Fibroblast of the aortic adventitia (primary cell): ENCODE measurements around the gene NAGLU. TPM values are rescaled to one million over a fixed set of nuclear protein-coding genes. Genes with fewer than 3 reads are reported as not detected.
"Not testable (repeated sequence)": the region's sequence is repeated elsewhere in the genome, so short reads cannot be mapped to it uniquely, and the experiment has no call there.

Experiments used
- DNase-seq: peaks from one replicate; pipeline ENCODE4 v3.0.0-alpha.2; 2010; ENCODE audit warnings: low read depth
- H3K4me3 ChIP-seq: 2 replicates; pipeline ENCODE4 v1.5.1; 2011; ENCODE audit warnings: low read depth, mild to moderate bottlenecking, control low read depth, low read length, moderate library complexity
- total RNA-seq: library from RNA; depleted of rRNA; stranded (reverse); fragments of >200 nt; gene quantifications from 2 replicates; pipeline ENCODE4 v1.2.3, GENCODE V29; 2012; ENCODE audit warnings: low replicate concordance
- TF ChIP-seq, protein P1 (sequence below): IDR thresholded peaks from 2 replicates; pipeline ENCODE4 v1.5.1; 2011; ENCODE audit warnings: mild to moderate bottlenecking, low read length, control low read depth, inconsistent platforms; ENCODE audit not compliant: insufficient read depth

The NAGLU gene
- total RNA-seq, 1 donor, result 41.8 TPM

DNA sequence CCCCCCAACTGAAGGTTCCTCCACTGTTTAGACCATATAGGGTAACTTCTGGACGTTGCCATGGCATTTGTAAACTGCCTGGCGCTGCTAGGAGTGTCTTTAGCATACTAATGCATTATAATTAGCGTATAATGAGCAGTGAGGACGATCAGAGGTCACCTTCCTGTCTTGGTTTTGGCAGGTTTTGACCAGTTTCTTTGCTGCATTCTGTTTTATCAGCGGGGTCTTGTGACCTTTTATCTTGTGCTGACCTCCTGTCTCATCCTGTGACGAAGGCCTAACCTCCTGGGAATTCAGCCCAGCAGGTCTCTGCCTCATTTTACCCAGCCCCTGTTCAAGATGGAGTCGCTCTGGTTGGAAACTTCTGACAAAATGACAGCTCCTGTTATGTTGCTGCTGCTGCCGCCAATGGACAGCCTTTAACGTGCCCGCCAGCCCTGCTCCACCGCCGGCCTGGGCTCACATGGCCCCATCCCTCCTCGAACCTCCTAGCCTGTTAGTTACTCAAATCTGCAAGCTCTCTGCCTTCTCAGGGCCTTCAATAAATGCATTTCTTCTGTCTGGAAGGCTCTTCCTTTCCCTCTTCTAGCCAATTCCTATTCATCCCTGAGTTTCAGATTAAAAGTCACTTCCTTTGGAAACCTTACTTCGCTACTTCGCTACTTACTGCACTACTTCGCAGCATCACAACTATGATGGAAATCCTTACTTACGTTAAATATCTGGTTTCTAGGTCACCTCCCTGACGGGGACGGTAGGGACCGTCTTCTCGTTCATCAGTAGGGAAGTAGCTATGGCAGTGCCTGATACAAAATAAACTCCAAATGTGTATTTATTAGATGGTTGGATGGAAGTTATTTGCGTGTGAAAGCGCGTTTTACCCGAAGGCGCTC lies 640 bp upstream of the NAGLU start:
- TF ChIP-seq, protein P1, sequence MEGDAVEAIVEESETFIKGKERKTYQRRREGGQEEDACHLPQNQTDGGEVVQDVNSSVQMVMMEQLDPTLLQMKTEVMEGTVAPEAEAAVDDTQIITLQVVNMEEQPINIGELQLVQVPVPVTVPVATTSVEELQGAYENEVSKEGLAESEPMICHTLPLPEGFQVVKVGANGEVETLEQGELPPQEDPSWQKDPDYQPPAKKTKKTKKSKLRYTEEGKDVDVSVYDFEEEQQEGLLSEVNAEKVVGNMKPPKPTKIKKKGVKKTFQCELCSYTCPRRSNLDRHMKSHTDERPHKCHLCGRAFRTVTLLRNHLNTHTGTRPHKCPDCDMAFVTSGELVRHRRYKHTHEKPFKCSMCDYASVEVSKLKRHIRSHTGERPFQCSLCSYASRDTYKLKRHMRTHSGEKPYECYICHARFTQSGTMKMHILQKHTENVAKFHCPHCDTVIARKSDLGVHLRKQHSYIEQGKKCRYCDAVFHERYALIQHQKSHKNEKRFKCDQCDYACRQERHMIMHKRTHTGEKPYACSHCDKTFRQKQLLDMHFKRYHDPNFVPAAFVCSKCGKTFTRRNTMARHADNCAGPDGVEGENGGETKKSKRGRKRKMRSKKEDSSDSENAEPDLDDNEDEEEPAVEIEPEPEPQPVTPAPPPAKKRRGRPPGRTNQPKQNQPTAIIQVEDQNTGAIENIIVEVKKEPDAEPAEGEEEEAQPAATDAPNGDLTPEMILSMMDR, result no peak
- no peak for DNase-seq
- H3K4me3 ChIP-seq, result peak overlapping the region; percentile 83

GRCh38 chr17:42536372-42537155 lies 523 bp downstream of the NAGLU start:
- TF ChIP-seq, protein P1, result no peak
- peak overlapping the region; percentile 83 for H3K4me3 ChIP-seq
- DNase-seq, result peak; percentile 74

- no peak for DNase-seq
- TF ChIP-seq, protein P1, result no peak
- peak overlapping the region; percentile 83 for H3K4me3 ChIP-seq
These were observed 1.2 kb downstream of the NAGLU start for GRCh38 chr17:42537156-42537805.

DNA sequence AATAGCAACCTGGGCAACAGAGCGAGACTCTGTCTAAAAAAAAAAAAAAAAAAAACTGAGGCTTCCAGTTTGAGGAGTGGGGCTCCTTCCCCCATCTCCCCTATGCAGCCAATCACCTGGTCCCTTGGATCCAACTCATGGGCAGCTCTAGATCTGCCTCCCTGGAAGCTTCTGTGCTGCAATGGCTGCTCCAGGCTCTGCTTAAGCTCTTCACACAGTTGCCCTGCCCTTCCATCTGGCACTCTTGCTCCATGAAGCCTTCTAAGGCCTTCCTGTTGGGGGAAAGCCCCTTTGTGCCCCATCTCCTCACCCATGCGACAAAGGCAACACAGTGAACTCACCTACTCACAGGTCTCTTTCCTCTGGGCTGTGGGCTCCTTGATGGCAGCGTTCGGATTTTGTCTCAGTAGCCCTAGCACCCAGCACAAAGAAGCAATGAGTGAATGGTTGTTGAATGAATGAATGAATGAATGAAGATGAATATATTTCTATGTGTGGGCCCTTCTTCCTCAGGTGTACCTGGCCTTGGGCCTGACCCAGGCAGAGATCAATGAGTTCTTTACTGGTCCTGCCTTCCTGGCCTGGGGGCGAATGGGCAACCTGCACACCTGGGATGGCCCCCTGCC lies 1.9 kb downstream of the NAGLU start:
- TF ChIP-seq, protein P1, result no peak
- no peak for DNase-seq
- H3K4me3 ChIP-seq, result peak overlapping the region; percentile 6

GRCh38 chr17:42538482-42538881 lies 2.4 kb downstream of the NAGLU start:
- H3K4me3 ChIP-seq, result no peak overlapping the region
- DNase-seq, result no peak
- TF ChIP-seq, protein P1, result no peak

GRCh38 chr17:42540558-42540957 lies 4.5 kb downstream of the NAGLU start:
- not testable (repeated sequence) for H3K4me3 ChIP-seq, DNase-seq
